HG03354 (cell line): ENCODE results near the gene GPR21.

Experiments used
- ATAC-seq: cut with Tn5 transposase; IDR thresholded peaks from one replicate; pipeline ENCODE4 v1.9.1; 2021; ENCODE audit warnings: mild to moderate bottlenecking; ENCODE audit not compliant: unreplicated experiment, poor library complexity, severe bottlenecking

Gene GPR21

DNA sequence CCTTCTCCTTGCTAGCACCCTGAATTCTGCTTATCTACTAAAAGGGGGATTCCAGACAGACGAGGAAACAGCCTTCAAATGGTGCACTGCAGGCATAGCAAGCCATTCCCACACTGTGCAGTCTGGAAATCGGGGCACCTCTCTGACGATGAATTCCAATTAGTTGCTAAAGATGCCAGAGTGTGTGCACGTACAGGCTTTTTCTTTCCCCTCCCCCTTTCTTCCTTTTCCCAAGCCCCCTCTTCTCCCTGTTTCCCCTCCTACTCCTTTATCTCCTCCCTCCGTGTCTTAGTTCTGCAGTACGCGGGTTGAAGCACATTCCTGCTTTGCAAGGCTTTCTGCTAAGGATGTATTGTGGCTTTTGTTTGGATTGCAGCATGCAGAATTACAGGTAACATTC is at the start of gene GPR21:
TSS of gene GPR21 (plus strand) at position 316 of the 400 bp plus-strand sequence. CDS start 900 bp downstream, outside the sequence.
- no peak for ATAC-seq

DNA sequence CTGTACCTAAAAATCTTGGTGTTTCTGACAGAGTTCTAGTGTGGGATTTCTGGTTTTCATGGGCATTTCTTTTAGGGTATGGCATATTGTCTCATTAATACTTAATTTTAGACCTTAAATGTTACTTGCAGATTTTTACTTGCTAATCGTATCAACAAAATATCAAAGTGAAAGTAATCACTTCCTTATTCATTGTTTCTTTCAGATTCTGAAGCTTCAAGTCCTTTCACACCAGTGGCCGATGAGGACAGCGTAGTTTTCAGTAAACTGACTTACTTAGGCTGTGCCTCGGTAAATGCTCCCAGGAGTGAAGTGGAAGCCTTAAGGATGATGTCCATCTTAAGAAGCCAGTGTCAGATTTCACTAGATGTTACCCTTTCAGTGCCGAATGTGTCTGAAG is 47.5 kb upstream of the GPR21 start:
- no peak for ATAC-seq

GRCh38 chr9:122988141-122988540 is 45.3 kb upstream of the GPR21 start:
- no peak for ATAC-seq

DNA sequence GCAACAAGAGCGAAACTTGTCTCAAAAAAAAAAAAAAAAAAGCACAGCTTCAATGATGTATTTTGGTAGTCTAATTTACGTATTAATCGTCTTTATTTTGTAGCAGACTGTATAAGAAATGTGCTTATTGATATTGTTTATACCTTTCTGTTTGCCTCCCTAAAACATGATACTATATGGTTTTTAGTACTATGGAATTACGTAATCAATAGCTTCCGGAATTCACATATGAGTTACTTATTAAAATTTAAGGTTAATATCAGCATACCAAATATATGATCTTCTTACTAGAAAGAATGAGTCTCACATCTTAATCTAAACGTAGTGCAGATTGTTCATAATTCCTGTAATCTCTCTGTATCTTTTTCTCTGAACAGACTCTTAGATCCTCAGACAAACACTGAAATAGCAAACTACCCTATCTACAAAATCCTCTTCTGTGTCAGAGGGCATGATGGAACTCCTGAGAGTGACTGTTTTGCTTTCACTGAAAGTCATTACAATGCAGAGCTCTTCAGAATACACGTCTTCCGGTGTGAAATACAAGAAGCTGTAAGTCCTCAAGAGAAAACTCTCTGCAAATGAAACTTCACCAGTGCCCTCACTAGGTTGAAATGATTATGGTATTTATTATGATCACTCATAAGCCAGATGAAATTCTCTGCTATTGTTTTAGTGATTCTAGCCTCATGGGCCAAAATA is 44.4 kb upstream of the GPR21 start:
- peak; percentile 79 for ATAC-seq

DNA sequence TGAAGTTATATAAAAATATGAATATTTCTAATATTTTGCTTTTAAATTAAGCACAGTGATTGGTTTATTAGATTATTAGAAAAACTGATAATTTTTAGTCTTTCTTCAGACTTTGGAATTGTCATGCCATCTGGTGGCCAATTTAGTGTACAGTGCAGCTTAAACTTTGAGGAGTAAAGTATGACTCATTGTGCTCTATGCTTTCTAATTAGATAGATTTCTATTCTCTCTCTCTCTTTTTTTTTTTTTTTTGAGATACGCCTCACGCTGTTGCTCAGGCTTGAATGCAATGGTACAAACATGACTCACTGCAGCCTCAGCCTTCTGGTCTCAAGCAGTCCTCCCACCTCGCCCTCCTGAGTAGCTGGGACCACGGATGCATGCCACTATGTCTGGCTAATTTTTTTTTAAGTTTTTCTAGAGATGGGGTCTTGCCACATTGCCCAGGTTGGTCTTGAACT is 42.1 kb upstream of the GPR21 start:
- peak; percentile 59 for ATAC-seq

DNA sequence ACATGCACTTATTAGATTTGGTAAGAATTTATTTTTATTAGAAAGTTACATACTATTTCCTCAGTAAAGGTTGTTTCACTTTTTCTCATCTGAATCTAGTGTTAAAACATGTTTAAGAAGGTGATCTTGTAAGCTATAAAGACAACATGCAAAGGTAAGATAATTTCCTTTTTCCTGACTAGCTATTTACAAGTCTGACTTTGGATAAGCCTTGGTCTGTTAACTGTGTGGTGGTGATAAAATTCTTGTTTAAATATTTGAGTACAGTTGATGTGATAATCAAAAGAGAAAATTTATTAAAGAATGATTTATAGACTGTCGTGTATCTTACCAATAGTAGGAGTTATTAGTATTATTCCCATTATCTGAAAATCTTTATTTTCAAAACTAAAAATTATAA is 36.9 kb upstream of the GPR21 start:
- no peak for ATAC-seq

DNA sequence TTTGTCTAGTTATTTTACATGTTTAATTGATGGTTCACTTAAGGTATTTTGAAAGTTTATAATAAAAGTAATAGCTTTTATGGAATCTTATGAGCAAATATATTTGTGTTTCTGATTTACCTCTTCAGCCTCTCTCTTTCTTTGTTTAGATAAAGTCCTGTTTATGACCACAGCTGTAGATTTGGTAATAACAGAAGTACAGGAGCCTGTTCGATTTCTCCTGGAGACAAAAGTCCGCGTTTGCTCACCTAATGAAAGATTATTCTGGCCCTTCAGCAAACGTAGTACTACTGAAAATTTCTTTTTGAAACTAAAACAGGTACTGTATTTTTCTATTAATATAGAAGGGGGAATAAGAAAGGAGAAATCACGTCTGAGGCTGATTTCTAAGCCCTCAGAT is 35.0 kb upstream of the GPR21 start:
- ATAC-seq, result no peak

DNA sequence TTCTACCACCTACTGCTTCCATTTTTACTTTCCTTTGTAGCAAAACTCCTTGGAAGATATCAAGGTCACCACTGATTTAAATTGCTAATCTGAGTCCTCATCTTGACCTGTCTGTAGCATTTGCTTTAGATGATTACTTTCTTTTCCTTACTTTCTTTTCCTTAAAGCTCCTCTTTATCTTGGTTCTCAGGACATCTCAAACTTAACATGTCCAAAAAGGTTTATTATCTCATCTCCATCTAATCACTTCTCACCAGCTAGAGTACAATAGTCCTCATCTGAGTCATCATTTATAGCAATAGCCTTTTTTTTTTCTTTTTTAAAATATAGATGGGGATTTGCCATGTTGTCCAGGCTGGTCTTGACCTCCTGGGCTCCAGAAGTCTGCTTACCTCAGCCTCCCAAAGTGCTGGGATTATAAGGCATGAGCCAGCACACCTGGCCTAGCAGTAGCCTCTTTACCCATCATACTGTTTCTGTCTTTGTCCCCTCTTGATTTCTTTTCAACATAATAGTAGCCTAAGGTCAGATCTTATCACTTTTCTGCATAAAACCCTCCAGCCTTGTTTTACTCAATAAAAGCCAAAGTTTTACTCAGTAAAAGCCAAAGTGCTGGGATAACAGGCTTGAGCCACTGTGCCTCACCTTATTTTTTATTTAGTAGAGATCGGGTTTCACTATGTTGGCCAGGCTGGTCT is 32.9 kb upstream of the GPR21 start:
- no peak for ATAC-seq

DNA sequence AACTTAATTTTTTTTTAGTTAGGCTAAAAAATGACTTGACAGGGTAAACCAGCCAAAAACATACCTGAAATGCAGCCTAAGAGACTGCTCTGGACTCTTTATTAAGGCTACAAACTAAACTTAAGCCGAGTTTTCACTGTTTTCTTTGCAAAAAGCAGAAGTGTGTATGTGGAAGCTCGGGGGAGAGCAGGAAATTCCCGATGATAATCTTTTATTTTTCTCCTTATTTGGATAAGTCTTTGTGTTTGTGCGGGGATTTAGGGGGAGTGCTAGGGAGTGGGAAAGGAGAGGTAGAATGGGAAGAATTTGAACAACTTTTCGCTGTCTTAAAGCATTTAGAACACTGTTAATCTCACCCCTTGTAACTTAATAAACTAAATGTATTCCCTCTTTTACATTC is 30.7 kb upstream of the GPR21 start:
- ATAC-seq, result no peak

GRCh38 chr9:123003466-123003865 is 30.0 kb upstream of the GPR21 start:
- ATAC-seq, result no peak

GRCh38 chr9:123005964-123006363 is 27.5 kb upstream of the GPR21 start:
- no peak for ATAC-seq

- ATAC-seq, result no peak
These were observed 26.2 kb upstream of the GPR21 start for GRCh38 chr9:123007269-123007668.

- no peak for ATAC-seq
These were observed 24.6 kb upstream of the GPR21 start for GRCh38 chr9:123008909-123009308.

GRCh38 chr9:123011380-123011779 is 22.1 kb upstream of the GPR21 start:
- no peak for ATAC-seq

DNA sequence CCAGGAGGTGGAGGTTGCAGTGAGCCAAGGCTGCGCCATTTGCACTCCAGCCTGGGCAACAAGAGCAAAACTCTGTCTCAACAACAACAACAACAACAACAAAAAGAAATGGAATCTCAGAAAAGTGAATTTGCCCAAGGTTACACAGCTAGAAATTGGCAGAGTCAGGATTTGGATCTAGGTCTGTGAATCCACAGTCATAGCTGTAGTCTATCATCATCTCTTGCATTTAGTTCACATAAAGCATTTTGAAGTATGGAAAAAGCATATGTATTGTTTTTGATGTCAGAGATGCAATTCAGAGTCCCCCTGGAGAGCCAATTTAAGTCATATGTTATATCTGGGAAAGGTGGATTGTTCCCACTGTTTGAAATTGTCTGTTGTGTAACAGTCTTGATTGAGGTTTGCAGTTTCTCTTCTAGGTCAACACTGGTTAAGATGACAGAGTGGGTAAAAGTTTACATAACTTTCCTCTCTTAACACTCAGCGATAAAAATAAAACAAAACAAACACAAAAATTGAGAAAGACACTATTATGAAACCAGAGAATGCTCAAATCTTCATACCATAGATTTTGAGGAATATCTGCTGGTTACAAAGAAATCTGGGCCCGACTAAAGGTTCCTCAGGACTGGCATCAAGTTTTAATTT is 21.5 kb upstream of the GPR21 start:
- ATAC-seq, result no peak

GRCh38 chr9:123016631-123017030 is 16.8 kb upstream of the GPR21 start:
- no peak for ATAC-seq

GRCh38 chr9:123020796-123021195 is 12.7 kb upstream of the GPR21 start:
- ATAC-seq, result no peak

GRCh38 chr9:123026425-123026824 is 7.0 kb upstream of the GPR21 start:
- ATAC-seq, result no peak

DNA sequence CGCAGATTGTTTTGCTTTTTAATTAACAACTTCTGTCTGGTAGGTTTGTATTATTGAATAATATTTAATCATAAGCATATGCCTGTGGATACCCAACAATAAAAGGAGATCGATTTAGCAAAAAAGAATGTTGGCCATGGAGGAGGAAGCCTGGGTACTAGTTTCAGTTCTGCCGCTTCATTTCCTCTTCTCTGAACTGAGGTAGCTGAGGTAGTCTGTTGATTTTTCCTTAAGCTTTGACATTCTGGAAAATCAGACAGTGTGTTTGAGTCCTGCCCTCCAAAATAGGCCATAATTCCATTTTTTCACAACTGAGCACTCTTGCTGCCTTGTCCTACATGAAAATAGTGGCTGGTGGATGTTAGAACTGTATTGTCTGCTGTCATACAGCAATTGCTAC is 6.0 kb upstream of the GPR21 start:
- ATAC-seq, result no peak

DNA sequence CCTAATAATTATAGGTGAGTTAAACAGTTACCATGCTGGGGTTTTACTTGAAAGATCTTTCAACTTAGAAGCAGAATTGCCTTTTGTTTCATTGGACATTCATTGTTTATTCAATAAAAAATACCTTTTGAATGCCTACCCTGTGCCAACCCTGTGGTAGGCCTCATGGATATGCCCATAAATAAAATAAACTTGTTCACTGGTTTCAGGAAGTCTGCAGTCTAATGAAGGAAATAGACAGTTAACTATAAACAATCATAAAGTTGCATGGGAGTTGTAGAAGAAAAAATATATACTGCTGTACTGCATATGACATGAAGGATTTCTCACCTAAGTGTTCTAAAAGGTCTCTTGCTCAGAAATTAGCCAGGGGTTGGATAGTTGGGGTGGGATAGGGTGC is 5.3 kb upstream of the GPR21 start:
- ATAC-seq, result no peak

- no peak for ATAC-seq
These were observed 4.5 kb upstream of the GPR21 start for GRCh38 chr9:123028973-123029372.
